ENCODE measurements around the gene PRPF39.

Gene PRPF39

DNA sequence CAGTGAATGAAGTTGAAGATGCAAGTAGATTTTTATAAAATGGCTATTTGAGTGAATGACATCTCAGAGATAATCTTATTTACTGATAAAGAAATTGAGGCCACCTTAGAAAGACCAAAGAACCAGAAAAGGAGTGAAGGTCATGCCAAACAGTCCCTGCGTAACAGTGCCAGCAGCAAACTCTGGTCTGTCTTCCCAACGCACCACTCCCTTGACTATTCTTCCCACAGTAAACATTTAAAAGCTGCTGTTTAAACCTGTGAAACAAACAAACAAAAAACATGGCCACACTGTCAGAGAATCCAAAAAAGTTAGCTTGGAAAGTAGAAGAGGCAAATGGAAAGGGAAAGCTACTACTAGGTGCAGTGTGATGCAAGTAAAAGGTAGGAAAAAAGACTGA is 1.5 kb upstream of the PRPF39 start:
- no peak for DNase-seq (ENCODE audit: low read depth)

DNA sequence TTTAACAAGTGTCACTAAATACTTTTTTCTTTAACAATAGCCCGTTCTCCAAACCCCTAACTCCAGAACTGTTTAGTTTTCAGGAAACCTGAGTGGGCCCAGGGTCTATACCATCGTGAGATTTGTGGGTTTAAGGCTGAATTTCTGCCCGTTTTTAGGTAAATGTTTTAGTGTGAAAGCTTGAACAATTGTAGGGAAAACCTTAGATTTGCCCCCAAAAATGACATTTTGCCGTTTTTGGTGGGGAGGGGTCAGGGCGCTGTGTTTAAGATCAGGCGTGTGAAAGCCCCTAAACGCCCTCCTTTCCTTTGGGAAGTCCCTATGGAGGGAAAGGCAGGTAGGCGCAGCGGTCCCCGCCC is 320 bp upstream of the PRPF39 start:
- no peak for DNase-seq (ENCODE audit: low read depth)

DNA sequence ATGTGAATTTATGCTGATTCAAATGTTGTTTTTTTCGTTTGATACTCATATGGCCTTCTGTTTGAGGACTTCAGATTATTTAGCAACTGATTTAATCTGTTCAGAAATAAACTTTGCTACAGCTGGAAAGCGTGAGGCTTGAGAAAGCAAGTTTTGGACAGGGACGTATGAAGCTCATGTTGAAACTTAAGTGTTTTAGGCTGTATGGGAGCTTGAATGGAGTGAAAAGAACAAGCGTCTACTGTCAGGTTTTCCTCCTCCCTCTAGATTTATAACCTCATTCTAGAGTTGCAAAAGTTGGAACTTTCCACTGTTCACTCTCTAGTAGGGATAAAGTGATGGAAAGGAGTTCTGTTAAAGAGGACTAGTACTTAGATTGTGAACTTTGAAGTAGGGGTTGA is 1.0 kb downstream of the PRPF39 start:
- DNase-seq (ENCODE audit: low read depth), result no peak

DNA sequence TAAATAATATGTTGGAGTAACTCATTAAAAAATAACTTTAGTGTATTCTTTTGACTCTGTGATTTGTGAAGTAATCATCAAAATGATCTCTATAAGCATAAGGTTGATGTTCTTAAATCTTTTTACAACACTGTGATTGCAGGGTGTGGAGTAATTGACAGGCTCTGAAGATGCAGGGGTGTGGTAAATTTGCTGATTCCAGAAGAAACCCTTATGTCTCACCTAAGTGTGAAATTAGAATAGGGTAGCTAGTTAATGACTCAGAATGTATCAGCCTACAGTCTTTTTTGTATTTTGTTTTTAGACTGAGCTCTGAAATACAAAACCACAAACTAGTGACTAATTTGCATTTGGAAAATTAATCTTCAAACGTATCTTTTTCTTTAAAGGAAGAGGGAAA is 5.9 kb downstream of the PRPF39 start:
- DNase-seq (ENCODE audit: low read depth), result no peak

DNA sequence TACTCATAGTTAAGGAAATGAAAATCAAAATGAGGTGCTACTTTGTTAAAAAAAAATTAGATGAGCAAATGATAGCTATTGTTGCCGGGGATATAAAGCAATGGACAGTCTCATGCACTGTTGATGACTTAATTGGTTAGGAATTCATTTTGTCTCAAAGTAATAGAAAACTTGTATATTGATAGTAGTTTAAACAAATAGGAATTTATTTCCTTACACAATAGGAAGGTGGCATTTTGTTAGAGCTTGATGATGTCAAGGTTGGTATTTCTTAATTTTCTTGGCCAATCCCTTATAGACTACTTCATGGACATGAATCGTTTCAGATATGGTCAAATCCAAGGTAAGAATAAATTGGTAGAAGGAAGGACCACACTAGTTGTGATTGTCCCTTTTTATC is 7.8 kb downstream of the PRPF39 start:
- DNase-seq (ENCODE audit: low read depth), result no peak

DNA sequence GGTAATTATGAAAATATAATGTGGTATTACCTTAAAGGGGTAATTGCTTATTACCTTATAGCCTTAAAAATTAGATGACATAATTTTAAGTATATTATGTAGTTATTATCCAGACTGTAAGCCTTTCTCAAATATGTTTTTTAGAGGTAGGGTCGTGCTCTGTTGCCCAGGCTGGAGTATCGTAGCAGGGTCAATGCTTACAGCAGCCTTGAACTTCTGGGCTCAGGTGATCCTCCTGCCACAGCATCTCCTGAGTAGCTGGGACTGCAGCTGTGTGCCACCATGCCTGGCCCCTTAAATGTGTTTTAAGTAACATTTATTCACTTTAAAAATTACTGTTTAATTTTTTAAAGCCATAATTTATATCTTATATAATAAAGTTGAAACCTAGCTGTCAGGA is 10.4 kb downstream of the PRPF39 start:
- no peak for DNase-seq (ENCODE audit: low read depth)

DNA sequence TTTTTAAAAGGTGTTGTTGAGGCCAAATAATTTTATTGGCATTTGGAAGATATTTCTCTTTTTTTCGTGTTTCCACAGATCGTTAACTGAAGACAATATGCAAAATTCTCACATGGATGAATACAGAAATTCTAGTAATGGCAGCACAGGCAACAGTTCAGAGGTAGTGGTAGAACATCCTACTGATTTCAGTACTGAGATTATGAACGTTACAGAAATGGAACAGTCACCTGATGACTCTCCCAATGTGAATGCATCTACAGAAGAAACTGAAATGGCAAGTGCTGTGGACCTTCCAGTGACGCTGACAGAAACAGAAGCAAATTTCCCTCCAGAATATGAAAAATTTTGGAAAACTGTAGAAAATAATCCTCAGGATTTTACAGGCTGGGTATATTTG is 11.2 kb downstream of the PRPF39 start:
- no peak for DNase-seq (ENCODE audit: low read depth)

DNA sequence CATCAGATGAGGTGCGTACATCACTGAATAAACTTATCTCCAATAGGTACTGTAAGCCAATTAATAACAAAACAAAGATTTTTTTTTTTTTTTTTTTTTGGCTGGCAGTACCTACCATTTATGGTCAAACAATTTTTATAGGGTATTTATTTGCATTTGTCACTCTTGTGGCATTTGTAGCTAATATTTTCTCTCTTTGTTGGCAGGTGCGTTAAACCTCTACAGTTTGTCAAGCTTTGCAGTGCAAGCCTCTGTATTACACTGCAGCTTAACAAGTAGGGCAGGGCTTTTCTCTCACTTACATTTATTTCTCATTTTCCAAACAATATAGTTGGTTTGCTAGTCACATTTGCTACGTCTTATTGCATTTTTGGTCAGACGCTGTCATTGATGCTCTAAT is 12.3 kb downstream of the PRPF39 start:
- no peak for DNase-seq (ENCODE audit: low read depth)

DNA sequence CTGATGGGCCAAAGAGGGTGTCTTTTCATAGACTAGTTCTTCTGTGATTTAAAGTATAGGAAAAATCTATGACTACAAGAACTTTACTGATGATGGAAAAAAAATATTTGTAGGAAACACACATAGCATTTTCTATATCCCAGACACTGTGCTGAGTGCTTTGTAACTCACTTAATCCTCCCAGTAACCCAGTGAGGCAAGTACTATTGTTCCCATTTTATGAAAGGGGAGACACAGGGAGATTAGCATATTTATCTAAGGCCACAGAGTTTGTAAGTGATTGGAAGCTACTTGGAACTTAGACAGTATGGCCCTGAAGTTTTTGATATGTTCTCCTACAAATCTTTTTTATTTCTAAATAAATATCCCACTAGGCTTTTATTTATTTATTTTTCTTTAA is 19.9 kb downstream of the PRPF39 start:
- DNase-seq (ENCODE audit: low read depth), result no peak

DNA sequence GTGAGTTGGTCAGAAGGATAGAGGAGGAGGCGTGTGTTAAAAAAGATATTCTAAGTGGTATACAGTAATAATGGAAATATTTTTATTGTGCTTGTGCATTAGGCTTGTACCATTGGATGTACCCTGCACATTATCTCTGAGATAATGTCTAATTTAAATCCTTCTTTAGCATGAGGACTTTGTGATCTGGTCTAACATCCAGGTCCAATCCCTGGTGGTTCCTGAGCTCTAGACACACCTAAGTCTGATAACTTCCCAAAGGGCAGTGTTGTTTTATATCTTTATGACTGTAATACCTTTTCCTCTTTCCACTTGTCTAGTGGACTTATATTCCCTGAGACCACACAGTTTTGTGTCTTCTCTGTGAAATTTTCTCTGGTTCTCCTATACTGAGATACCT is 20.6 kb downstream of the PRPF39 start:
- no peak for DNase-seq (ENCODE audit: low read depth)

DNA sequence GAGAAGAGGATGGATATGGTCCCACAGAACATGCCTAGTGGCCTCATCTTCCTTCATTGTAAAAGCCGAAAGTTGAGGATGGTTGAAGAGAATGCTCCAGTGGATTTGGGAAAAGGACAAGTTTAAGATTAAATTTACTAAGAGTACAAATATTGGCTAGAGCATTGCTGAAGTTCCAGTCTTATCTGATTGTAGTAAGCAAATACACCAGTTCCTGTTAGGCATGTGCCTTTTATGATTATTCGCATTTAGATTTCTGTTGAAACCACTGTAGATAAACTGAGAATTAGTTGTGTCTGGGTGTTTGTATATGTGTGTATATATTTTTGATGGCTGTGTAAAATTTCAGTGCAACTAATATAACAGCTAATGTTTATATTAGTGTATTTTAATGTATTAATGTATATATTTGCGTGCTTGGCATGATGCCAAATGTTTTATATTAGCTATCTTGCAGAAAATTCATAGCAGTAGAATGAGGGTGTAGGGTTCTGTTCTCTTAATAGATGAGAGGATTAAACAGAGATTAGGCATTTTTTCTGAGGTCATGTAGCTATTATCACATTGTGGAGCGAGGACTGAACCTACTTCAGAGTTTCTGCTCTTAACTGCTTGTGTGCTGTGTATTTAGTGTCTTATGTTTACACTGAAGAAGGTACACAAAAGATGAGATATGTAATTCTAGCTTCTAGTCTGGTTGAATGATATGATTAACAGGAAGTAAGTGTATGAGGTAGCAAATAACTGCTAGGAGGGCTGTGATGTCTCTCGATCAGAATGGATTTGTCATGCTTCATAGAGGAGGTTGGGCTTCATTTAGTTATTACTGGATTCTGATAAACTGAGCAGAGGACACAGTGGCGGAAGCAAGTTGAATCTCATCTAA is 29.2 kb downstream of the PRPF39 start:
- no peak for DNase-seq (ENCODE audit: low read depth)

DNA sequence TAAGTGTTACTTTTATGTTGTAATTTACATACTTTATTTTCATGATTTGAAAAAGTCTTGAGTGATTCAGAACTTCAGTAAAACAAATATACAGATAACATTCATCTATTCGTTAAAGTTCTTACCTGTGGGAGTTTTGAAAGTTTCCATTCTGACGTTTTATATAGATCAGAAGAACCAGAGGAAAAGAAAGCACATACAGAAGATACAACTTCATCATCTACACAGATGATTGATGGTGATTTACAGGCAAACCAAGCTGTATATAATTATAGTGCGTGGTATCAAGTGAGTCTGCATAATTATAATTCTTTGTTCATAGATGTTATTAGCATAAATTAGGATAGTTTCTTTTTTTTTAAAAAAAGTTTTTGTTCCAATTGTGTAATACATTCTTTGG is 30.4 kb downstream of the PRPF39 start:
- no peak for DNase-seq (ENCODE audit: low read depth)

DNA sequence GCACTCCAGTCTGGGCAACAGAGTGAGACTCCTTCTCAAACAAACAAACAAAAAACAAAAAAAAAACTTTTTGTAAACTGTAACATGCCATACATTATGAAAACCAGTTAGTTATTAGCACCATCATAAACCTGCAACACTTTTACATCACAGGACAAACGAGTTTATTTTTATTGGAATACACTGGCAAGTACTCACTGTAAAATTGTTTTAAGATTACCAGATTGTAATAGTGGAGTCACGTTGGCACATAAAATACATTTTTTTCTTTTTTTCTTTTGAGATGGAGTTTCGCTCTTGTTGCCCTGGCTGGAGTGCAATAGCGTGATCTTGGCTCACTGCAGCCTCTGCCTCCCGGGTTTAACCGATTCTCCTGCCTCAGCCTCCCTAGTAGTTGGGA is 34.7 kb downstream of the PRPF39 start:
- DNase-seq (ENCODE audit: low read depth), result no peak

DNA sequence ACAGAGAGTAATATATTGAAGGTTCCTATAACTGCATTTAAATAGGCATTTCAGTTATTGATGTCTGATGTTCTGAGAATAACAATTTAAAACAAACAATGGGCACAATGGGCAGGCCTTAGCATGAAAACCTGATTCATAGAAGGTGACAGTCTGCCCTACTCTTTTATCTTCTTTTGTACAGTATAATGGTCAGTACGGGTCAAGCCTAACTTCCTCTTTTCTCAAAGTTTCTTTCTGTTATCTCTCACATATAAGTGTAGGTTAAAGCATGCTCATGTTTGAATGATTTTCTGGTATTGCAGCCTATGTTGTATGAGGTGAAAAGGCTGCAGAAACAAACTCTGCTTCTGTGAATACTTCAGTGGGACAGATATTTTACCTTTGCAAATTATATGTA is 36.2 kb downstream of the PRPF39 start:
- DNase-seq (ENCODE audit: low read depth), result no peak

DNA sequence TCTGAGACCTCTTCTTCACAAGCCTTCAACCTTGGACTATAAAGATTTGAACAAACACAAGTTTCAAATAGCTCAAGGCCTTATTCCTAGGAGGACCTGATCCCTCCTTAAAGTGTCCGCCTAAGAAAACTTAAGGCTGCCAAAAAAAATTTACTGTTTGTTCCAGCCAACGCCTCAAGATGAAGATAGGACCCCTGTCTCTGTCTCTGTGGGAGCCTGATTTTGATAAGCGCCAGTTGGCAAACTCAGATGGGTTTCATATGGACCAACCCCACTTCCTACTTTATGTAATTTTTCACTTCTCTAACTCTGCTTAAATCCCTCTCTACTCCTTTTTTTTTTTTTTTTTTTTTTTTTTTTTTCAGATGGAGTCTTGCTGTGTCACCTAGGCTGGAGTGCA is 39.4 kb downstream of the PRPF39 start:
- DNase-seq (ENCODE audit: low read depth), result no peak

DNA sequence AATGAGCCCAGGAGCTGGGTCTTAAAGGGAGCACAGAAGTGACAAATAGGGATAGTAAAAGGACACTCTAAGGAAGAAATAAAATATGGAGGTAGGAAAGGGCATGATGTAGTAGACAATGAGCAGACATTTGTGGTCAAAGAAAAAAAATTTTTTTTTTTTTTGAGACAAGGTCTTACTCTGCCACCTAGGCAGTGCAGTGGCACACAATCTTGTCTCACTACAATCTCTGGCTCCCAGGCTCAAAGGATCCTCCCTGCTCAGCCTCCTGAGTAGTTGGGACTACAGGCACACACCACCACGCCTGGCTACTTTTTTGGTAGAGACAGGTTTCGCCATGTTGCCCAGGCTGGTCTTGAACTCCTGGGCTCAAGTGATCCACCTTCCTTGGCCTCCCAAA is 41.8 kb downstream of the PRPF39 start:
- no peak for DNase-seq (ENCODE audit: low read depth)

DNA sequence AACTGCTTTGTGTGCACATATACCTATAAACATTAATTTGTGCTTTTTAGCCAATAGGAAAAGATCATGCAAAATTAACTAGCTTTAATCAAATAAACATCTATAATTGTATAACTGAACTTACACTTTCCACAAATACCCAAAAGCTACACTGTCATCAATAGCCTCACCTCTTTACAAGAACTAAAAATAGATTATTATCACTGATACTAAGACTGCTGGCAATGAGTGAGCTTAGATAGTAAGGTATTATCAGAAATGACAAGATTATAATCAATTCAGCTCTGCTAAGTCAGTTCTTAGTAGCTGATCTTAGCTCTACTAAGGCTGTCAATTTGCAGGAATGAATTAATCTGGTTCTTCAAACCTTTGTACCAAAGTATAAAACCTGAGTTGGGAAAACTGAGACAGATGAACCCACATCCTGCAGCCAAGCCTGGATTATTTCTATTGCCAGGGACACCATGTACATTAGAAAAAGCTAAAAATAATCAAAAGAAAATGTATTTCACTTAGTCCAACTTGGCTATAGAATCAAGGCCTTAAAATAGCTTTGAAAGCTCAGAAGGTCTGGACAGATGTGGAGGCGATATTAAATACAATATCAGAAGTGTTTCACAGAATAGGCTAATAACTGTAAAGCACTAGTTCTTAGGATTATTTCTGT is 45.2 kb downstream of the PRPF39 start:
- DNase-seq (ENCODE audit: low read depth), result no peak

DNA sequence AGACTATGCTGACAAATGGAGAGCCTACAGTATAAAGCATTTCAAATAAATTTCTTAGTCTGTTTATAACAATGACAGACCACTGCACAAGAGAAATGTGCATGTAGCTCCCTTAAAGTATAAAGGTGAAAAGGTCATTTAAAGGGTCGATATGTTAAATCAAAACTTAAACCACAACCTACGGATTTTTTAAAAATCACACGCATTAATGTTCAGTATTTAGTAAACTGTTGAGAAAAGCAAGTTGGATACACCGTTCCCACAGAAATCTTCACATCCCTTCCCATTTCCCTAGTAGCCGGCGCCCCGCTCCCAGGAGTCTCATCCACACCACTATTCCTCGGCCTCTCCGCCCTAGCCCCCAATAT is 49.8 kb downstream of the PRPF39 start:
- DNase-seq (ENCODE audit: low read depth), result no peak

DNA sequence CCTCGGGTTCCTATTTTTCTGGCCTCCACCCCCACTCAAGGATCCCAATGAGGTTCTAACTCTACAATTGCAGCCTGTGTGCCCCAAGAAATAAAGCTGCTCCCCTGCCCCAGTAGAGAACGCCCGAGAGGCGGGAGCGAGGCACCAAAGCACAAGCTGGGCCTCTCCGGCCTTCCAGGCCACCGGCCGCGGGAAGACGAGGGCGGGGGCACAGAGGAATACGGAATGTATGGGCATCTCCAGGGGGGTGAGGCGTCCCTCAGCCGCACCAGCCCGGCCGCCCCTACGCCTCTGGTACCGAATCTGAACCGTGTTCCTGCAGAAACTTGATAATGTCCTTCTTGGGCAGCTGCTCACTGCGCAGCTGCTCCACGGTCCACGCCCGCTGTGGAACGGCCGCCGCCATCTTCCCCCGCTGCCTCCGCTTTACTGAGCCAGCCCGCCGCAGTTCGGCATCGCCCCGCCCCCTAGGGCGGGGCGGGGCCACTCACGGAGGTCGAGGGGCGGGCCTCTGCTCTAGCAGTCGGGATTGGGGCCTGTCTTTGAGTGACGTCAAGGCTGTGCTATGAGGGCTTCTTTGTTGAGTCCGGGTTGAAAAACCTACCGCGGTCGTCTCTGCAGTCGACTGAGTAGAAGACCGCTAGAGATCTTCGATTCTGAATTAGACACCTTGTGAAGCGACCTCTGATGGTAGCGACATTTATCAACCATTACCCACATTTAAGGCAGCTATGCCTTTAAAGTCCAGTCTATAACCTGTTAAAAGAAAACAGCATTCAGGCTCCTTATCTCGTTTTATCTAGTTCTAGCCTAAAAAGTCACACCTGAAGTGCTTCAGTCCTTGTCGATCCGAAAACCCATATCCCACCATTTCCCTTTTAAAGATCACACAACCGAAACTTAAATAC is 50.4 kb downstream of the PRPF39 start, which contains the start of gene FKBP3:
Gene FKBP3 (minus strand): TSS at position 431 of the 908 bp plus-strand sequence. CDS start 25 bp downstream, at position 406.
- DNase-seq (ENCODE audit: low read depth), result peak; percentile 93

DNA sequence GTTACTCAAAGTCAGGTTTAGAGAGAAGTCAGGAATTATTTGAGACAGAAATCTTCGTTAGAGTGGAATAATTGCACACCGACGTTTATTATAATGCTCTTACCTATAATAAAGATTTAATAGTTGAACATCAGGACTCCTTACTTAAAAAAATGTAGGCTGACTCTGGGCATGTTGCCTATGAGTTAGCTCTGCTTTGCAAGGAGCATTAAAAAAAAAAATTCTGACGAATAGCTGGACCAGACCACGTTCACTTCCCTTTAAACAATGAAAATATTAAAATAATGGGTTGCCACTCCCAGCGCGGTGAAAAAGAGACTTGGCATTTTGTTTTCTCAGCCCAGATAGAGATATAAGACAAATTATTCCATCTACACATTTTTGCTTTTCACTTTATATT is 51.2 kb downstream of the PRPF39 start:
- peak; percentile 11 for DNase-seq (ENCODE audit: low read depth)

DNA sequence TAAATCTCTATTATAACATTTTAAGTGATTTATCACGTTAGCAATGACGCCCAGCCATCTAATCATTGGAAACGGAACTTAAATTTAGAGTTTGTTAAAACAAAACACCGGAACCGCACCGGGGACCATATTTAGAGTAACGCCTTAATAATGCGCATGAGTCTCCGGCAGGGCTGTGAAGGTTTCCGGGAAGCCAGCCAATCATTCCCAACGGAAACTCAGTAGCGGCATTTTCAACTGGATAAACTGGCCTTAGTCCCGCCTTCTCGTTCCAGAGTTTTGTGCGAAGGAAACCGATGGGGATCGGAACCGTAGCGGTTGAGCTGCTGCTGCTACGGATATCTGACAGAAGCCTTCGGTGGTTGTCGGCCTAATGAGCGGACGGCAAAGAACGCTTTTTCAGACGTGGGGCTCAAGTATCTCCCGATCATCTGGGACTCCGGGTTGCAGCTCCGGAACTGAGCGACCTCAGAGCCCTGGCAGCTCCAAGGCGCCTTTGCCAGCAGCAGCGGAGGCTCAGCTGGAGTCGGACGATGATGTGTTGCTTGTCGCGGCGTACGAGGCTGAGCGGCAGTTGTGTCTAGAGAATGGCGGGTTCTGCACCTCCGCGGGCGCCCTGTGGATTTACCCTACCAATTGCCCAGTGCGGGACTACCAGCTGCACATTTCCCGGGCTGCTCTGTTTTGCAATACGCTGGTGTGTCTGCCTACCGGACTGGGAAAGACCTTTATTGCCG is 51.9 kb downstream of the PRPF39 start, which contains the start of gene FANCM:
Gene FANCM (plus strand): TSS at position 272 of the 737 bp plus-strand sequence. CDS start 102 bp downstream, at position 374.
- peak; percentile 95 for DNase-seq (ENCODE audit: low read depth)

DNA sequence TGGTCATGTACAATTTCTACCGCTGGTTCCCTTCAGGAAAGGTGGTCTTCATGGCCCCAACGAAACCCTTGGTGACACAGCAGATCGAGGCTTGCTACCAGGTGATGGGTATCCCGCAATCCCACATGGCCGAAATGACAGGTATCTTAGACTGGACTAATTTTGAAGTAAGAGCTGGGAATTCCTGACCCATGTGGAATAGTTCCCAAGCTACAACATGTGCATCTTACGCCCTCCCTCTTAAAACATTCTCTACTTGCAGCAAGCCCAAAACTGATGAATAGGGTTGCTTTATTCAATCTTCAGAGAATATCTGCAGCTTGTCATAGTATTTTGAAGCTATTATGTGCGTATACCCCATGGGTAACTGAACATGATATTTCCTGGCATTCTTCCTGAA is 52.5 kb downstream of the PRPF39 start:
- DNase-seq (ENCODE audit: low read depth), result no peak

All from HS-27A (cell line).